K562 (cell line): ENCODE results near the gene FSCN2. TPM values are rescaled to one million over a fixed set of nuclear protein-coding genes. Genes with fewer than 3 reads are reported as not detected.

Experiments used
- ATAC-seq: fragments of 200-7000 bp; cut with Tn5 transposase; 3 replicates; pipeline ENCODE4 v1.9.1; 2020; ENCODE audit warnings: moderate library complexity
- BruUV-seq: library from RNA; stranded (reverse); fragments of 400-500 nt; replicated peaks from 2 replicates; lab custom pipeline; 2021; lab: Mats Ljungman, UMichigan
- CTCF ChIA-PET: fragments of 300-600 bp; formaldehyde crosslinking; extraction: SDS; loops from one replicate; lab custom pipeline; 2021; ENCODE audit warnings: low intra/inter-chr PET ratio; lab: Yijun Ruan, JAX
- POLR2A ChIA-PET: fragments of 300-600, 350-650 bp; sonication (Branson Sonifier 250); formaldehyde crosslinking; extraction: SDS; loops from one replicate; lab custom pipeline; 2021; ENCODE audit warnings: antibody characterized with exemption, inconsistent platforms; lab: Yijun Ruan, JAX
- DNase-seq, 4 experiments: peaks; one replicate each; pipeline versions ENCODE4 v3.0.0 to v3.0.0-alpha.2; 2011 to 2018; ENCODE audit warnings: low spot score in 3 of 4, mixed read lengths in 3 of 4; ENCODE audit errors: extremely low read depth in 1 of 4
- FAIRE-seq: peaks from 2 replicates; lab custom pipeline; 2011; peaks lifted over from hg19 to GRCh38; lab: Jason Lieb, UNC
- H2AFZ ChIP-seq: 2 replicates; pipeline ENCODE4 v1.6.0; 2011; ENCODE audit warnings: low read depth, low read length, control low read depth, inconsistent platforms
- H3K27ac ChIP-seq: fragments of 200-600 bp; 3 replicates; pipeline ENCODE4 v1.8.0; 2011; ENCODE audit warnings: low read depth, mild to moderate bottlenecking, control low read depth, inconsistent platforms, low read length, moderate library complexity, mixed read lengths; ENCODE audit errors: extremely low read depth
- H3K27me3 ChIP-seq, 2 experiments: fragments of 300-600 bp in 1 of 2; 2 replicates in 1 of 2; 3 replicates in 1 of 2; pipeline versions ENCODE4 v1.6.0 to v1.8.0; 2011; ENCODE audit warnings: inconsistent platforms in 2 of 2, low read length in 2 of 2, mild to moderate bottlenecking in 1 of 2, mixed read lengths in 1 of 2, moderate library complexity in 1 of 2; ENCODE audit not compliant: control insufficient read depth in 2 of 2, insufficient read depth in 2 of 2
- H3K36me3 ChIP-seq: fragments of 300-600 bp; 3 replicates; pipeline ENCODE4 v1.8.0; 2011; ENCODE audit warnings: mild to moderate bottlenecking, low read length, inconsistent platforms; ENCODE audit not compliant: control insufficient read depth, insufficient read depth
- H3K4me1 ChIP-seq, 2 experiments: fragments of 200-600 bp in 1 of 2; replicated peaks in 1 of 2; 2 replicates in 1 of 2; 3 replicates in 1 of 2; pipeline versions ENCODE4 v1.5.1 to v1.8.0; 2011; ENCODE audit warnings: inconsistent platforms in 2 of 2, low read length in 2 of 2, mild to moderate bottlenecking in 1 of 2, mixed read lengths in 1 of 2, moderate library complexity in 1 of 2; ENCODE audit not compliant: control insufficient read depth in 2 of 2, insufficient read depth in 2 of 2
- H3K4me2 ChIP-seq: 2 replicates; pipeline ENCODE4 v1.6.1; 2011; ENCODE audit warnings: low read length, control low read depth, inconsistent platforms, mixed read lengths; ENCODE audit not compliant: insufficient read depth
- H3K4me3 ChIP-seq: fragments of 200-600 bp; sonication (generic), shearing (Covaris generic); 2 replicates; pipeline ENCODE4 v1.5.1; 2016; ENCODE audit warnings: control low read depth, inconsistent platforms
- H3K79me2 ChIP-seq: fragments of 200-600 bp; 3 replicates; pipeline ENCODE4 v1.8.0; 2011; ENCODE audit warnings: low read length, inconsistent platforms; ENCODE audit not compliant: control insufficient read depth, insufficient read depth
- H3K9ac ChIP-seq, 2 experiments: 2 replicates each; pipeline versions ENCODE4 v1.6.0 to v1.6.1; 2011; ENCODE audit warnings: low read depth in 2 of 2, low read length in 2 of 2, control low read depth in 1 of 2, inconsistent platforms in 1 of 2, mild to moderate bottlenecking in 1 of 2, mixed read lengths in 1 of 2; ENCODE audit not compliant: insufficient read depth in 1 of 2
- H3K9me1 ChIP-seq: one replicate; pipeline ENCODE4 v1.6.0; 2011; ENCODE audit warnings: inconsistent platforms, mild to moderate bottlenecking, low read length, moderate library complexity; ENCODE audit not compliant: control insufficient read depth, insufficient read depth
- H3K9me3 ChIP-seq: replicated peaks from 2 replicates; pipeline ENCODE4 v1.5.1; 2011; ENCODE audit warnings: low read depth, low read length, inconsistent platforms; ENCODE audit not compliant: control insufficient read depth, insufficient read depth
- H4K20me1 ChIP-seq: replicated peaks from 2 replicates; pipeline ENCODE4 v1.6.1; 2011; ENCODE audit warnings: low read length, inconsistent platforms, mixed read lengths; ENCODE audit not compliant: control insufficient read depth, insufficient read depth
- CBX5 ChIP-seq: IDR thresholded peaks from 2 replicates; pipeline ENCODE4 v1.6.1; 2014; ENCODE audit warnings: low read depth, borderline replicate concordance
- E2F4 ChIP-seq: sonication (generic); formaldehyde crosslinking; IDR thresholded peaks from 2 replicates; pipeline ENCODE4 v1.8.0; 2022; ENCODE audit warnings: mild to moderate bottlenecking, low read depth, missing genetic modification reagents
- HNRNPLL ChIP-seq: fragments of 200-400 bp; formaldehyde crosslinking; IDR thresholded peaks from 2 replicates; pipeline ENCODE4 v1.6.1; 2017; ENCODE audit warnings: low read length, low read depth, mild to moderate bottlenecking; ENCODE audit not compliant: poor library complexity, severe bottlenecking
- KAT7 ChIP-seq: sonication (generic); formaldehyde crosslinking; IDR thresholded peaks from 2 replicates; pipeline ENCODE4 v1.8.0; 2022; ENCODE audit warnings: missing genetic modification reagents, mild to moderate bottlenecking, borderline replicate concordance
- TFAP4 ChIP-seq: sonication (generic); formaldehyde crosslinking; IDR thresholded peaks from 2 replicates; pipeline ENCODE4 v1.8.0; 2022; ENCODE audit warnings: missing genetic modification reagents, mild to moderate bottlenecking, moderate library complexity, borderline replicate concordance
- ZBED1 ChIP-seq: IDR thresholded peaks from 2 replicates; pipeline ENCODE4 v1.6.1; 2014
- ZNF134 ChIP-seq: fragments of 250-450 bp; sonication (Bioruptor Pico); conservative IDR thresholded peaks from 2 replicates; pipeline ENCODE4 v1.4.0; 2020
- ZNF263 ChIP-seq: sonication (generic); formaldehyde crosslinking; IDR thresholded peaks from 2 replicates; pipeline ENCODE4 v1.8.0; 2022; ENCODE audit warnings: mild to moderate bottlenecking, missing genetic modification reagents, borderline replicate concordance
- ZNF282 ChIP-seq: sonication (generic); formaldehyde crosslinking; IDR thresholded peaks from 2 replicates; pipeline ENCODE4 v1.8.1; 2023; ENCODE audit warnings: missing genetic modification reagents
- ZNF449 ChIP-seq: fragments of 250-450 bp; sonication (Bioruptor Pico); IDR thresholded peaks from 2 replicates; pipeline ENCODE4 v1.8.0; 2022; ENCODE audit warnings: moderate library complexity, mild to moderate bottlenecking, inconsistent platforms
- WGBS: fragments of 100-300 bp; shearing (Covaris generic); methylation state at CpG from one replicate; pipeline ENCODE4 v1.1.6; 2016; ENCODE audit warnings: low coverage, mixed read lengths; ENCODE audit not compliant: insufficient coverage; ENCODE audit errors: missing lambda C conversion rate; 5-methylcytosine and 5-hydroxymethylcytosine counted together
- in situ Hi-C: fragments of 300-500 bp; cut with MboI; formaldehyde crosslinking; loops from 4 replicates; pipeline ENCODE4 v1.15.0; 2018; ENCODE audit warnings: inconsistent platforms, mixed read lengths
- intact Hi-C: fragments of 100-400 bp; cut with micrococcal nuclease; formaldehyde crosslinking; loops from 2 replicates; pipeline ENCODE4 v1.14.2; 2022
- polyA plus RNA-seq, 8 experiments: library from polyadenylated mRNA; depleted of rRNA in 4 of 8; stranded (reverse) in 5 of 8; unstranded in 3 of 8; fragments of >200 nt; fragmentation: Nextera tagmentation in 2 of 8; fragmentation: Illumina TruSeq in 1 of 8; extraction: Ambion mirVana in 2 of 8; extraction: Trizol in 1 of 8; gene quantifications; 2 replicates each; pipeline versions ENCODE4 v1.2.1 to v1.2.3, GENCODE V29; 2011 to 2014; ENCODE audit warnings: inconsistent platforms in 1 of 8, missing spikeins in 1 of 8
- total RNA-seq, 7 experiments: library from RNA; depleted of rRNA in 6 of 7; stranded (reverse); fragments of >200 nt in 6 of 7; fragmentation: Illumina TruSeq in 2 of 7; extraction: Trizol in 2 of 7; gene quantifications; 2 replicates each; pipeline versions ENCODE4 v1.2.1 to v1.2.3, GENCODE V29; 2011 to 2021; ENCODE audit warnings: low replicate concordance in 1 of 7

The FSCN2 gene
- total and polyA plus RNA-seq, 9 of the 15 experiments (the other 6 are each of a cell fraction or from before 2014, with no cell fraction given) = 0.08 TPM; not detected in 8

- H3K27ac ChIP-seq = no peak overlapping the region
- 63% methylated on average over 22 of the region's 24 CpGs for WGBS
- peak overlapping the region; percentile 88 for H2AFZ ChIP-seq
- peak; percentile 2; the same call in 2 of the 3 replicates for ATAC-seq
- intact Hi-C loops = no loop called here
- H3K9me1 ChIP-seq = no peaks in the 10 kb centered on the region
- in situ Hi-C loops = no loop called here
- BruUV-seq = no TSS peak
- no peak overlapping the region for H3K4me3 ChIP-seq
- ChIA-PET CTCF (no interaction called here), POLR2A (interaction anchor here (0.6 to 2.3 kb wide), 11 partner anchors 8 to 1129 kb away, joined by 3 to 12 read pairs (median 3); partner anchors contain the start of gene FAAP100)
- no peak for TF ChIP-seq HNRNPLL
- TF ChIP-seq CBX5 = no peak
- TF ChIP-seq ZBED1 = no peak
- TF ChIP-seq ZNF263 (CRISPR knock-in tag) = peak; percentile 75
- TF ChIP-seq KAT7 = 0 out of 2 replicates have a peak, but pooled peaks have one; percentile 20
- TF ChIP-seq E2F4 (CRISPR knock-in tag) = 0 out of 2 replicates have a peak, but pooled peaks have one; percentile 58
- TF ChIP-seq ZNF282 (CRISPR knock-in tag) = 0 out of 2 replicates have a peak, but pooled peaks have one; percentile 14
- no peak for TF ChIP-seq ZNF134 (CRISPR knock-in tag)
- TF ChIP-seq ZNF449 (CRISPR knock-in tag) = no peak
- TF ChIP-seq TFAP4 (CRISPR knock-in tag) = 0 out of 2 replicates have a peak, but pooled peaks have one; percentile 30
- no peak for FAIRE-seq
- no peaks in the 10 kb centered on the region for H3K9me3 ChIP-seq
- peak overlapping the region; percentile 74 to 89; a peak in 3 of 4 replicates for H3K9ac ChIP-seq
- no peaks in the 10 kb centered on the region for H3K27me3 ChIP-seq
- H3K4me1 ChIP-seq = peaks cover 9 to 71% of the 10 kb centered on the region in 2 experiments; a peak in 4 of 5 replicates
- H4K20me1 ChIP-seq = no peaks in the 10 kb centered on the region
- H3K36me3 ChIP-seq = no peaks in the 10 kb centered on the region
- H3K79me2 ChIP-seq = no peaks in the 10 kb centered on the region
- no peak for DNase-seq
- H3K4me2 ChIP-seq = peak overlapping the region; percentile 74; the same call in 1 of the 2 replicates
Measured at GRCh38 chr17:81518113-81518784, 9.9 kb upstream of the FSCN2 start.
